HepG2 (cell line): Measurements from ENCODE around the gene NABP2. TPM values are rescaled to one million over a fixed set of nuclear protein-coding genes. Genes with fewer than 3 reads are reported as not detected.

Source experiments
- ATAC-seq: fragments of 200-7000 bp; cut with Tn5 transposase; 3 replicates; pipeline ENCODE4 v1.9.1; 2020; ENCODE audit warnings: mild to moderate bottlenecking, moderate library complexity
- BruUV-seq: library from RNA; stranded (reverse); fragments of 400-500 nt; replicated peaks from 2 replicates; lab custom pipeline; 2021; lab: Mats Ljungman, UMichigan
- CTCF ChIA-PET: fragments of 300-600 bp; formaldehyde crosslinking; extraction: SDS; loops from one replicate; lab custom pipeline; 2021; ENCODE audit warnings: low total read pairs, inconsistent platforms, low intra/inter-chr PET ratio; lab: Yijun Ruan, JAX
- POLR2A ChIA-PET: fragments of 350-600 bp; sonication (Branson Sonifier 250); formaldehyde crosslinking; loops from one replicate; lab custom pipeline; 2020; ENCODE audit warnings: antibody characterized with exemption, inconsistent platforms; lab: Yijun Ruan, JAX
- DNase-seq: peaks from one replicate; pipeline ENCODE4 v3.0.0-alpha.2; 2015; ENCODE audit warnings: low spot score
- FAIRE-seq: peaks from 3 replicates; lab custom pipeline; 2011; peaks lifted over from hg19 to GRCh38; lab: Jason Lieb, UNC
- H2AFZ ChIP-seq: one replicate; pipeline ENCODE4 v1.6.1; 2011; ENCODE audit warnings: low read length, inconsistent platforms
- H3K27ac ChIP-seq: fragments of 300-600 bp; 3 replicates; pipeline ENCODE4 v1.8.0; 2011; ENCODE audit warnings: mixed run types, mild to moderate bottlenecking, mixed read lengths, low read length, inconsistent platforms; ENCODE audit not compliant: insufficient read depth; ENCODE audit errors: extremely low read length
- H3K27me3 ChIP-seq, 2 experiments: fragments of 200-600 bp in 1 of 2; 2 replicates in 1 of 2; 3 replicates in 1 of 2; pipeline versions ENCODE4 v1.6.0 to v1.8.0; 2011; ENCODE audit warnings: low read length in 2 of 2, mild to moderate bottlenecking in 2 of 2, moderate library complexity in 2 of 2, inconsistent platforms in 1 of 2; ENCODE audit not compliant: insufficient read depth in 2 of 2, control insufficient read depth in 1 of 2
- H3K36me3 ChIP-seq, 2 experiments: fragments of 200-600 bp in 1 of 2; replicated peaks in 1 of 2; 2 replicates in 1 of 2; 3 replicates in 1 of 2; pipeline versions ENCODE4 v1.5.1 to v1.8.0; 2011; ENCODE audit warnings: low read length in 2 of 2, inconsistent platforms in 1 of 2; ENCODE audit not compliant: insufficient read depth in 2 of 2, control insufficient read depth in 1 of 2
- H3K4me1 ChIP-seq: 2 replicates; pipeline ENCODE4 v1.5.1; 2012; ENCODE audit warnings: low read length, inconsistent platforms; ENCODE audit not compliant: insufficient read depth
- H3K4me2 ChIP-seq: 2 replicates; pipeline ENCODE4 v1.6.0; 2011; ENCODE audit warnings: low read depth, low read length, inconsistent platforms
- H3K4me3 ChIP-seq, 3 experiments: fragments of 200-600 bp in 1 of 3; sonication (generic), shearing (Covaris generic) in 1 of 3; replicated peaks in 1 of 3; 2 replicates each; pipeline ENCODE4 v1.5.1; 2011 to 2016; ENCODE audit warnings: low read length in 3 of 3, inconsistent platforms in 2 of 3, low read depth in 2 of 3, mild to moderate bottlenecking in 2 of 3, control low read depth in 1 of 3, mixed read lengths in 1 of 3; ENCODE audit not compliant: insufficient read depth in 1 of 3
- H3K79me2 ChIP-seq: one replicate; pipeline ENCODE4 v1.6.1; 2011; ENCODE audit warnings: low read length, inconsistent platforms; ENCODE audit not compliant: insufficient read depth
- H3K9ac ChIP-seq: 2 replicates; pipeline ENCODE4 v1.6.0; 2011; ENCODE audit warnings: mild to moderate bottlenecking, low read depth, low read length, inconsistent platforms; ENCODE audit not compliant: insufficient read depth
- H3K9me3 ChIP-seq: 2 replicates; pipeline ENCODE4 v1.5.1; 2012; ENCODE audit warnings: mild to moderate bottlenecking, low read length
- H4K20me1 ChIP-seq: 2 replicates; pipeline ENCODE4 v1.6.0; 2011; ENCODE audit warnings: inconsistent platforms, mild to moderate bottlenecking, low read length, moderate library complexity; ENCODE audit not compliant: insufficient read depth
- NONO ChIP-seq, 2 experiments: fragments of 450-650 bp in 1 of 2; sonication (generic) in 1 of 2; formaldehyde crosslinking in 1 of 2; IDR thresholded peaks in 1 of 2; conservative IDR thresholded peaks in 1 of 2; 2 replicates each; pipeline versions ENCODE4 v1.6.1 to v1.8.0; 2017 to 2022; ENCODE audit warnings: mild to moderate bottlenecking in 1 of 2, missing genetic modification reagents in 1 of 2, moderate library complexity in 1 of 2
- PRPF4 ChIP-seq: fragments of 200-400 bp; formaldehyde crosslinking; IDR thresholded peaks from 2 replicates; pipeline ENCODE4 v1.6.1; 2016; ENCODE audit warnings: low read length, low read depth; ENCODE audit not compliant: poor library complexity, severe bottlenecking
- TARDBP ChIP-seq: sonication (generic); formaldehyde crosslinking; IDR thresholded peaks from 2 replicates; pipeline ENCODE4 v1.8.0; 2022; ENCODE audit warnings: mild to moderate bottlenecking, missing genetic modification reagents
- TEAD3 ChIP-seq: optimal IDR thresholded peaks from 2 replicates; pipeline ENCODE3; 2016; ENCODE audit warnings: borderline replicate concordance
- ZC3H4 ChIP-seq: sonication (generic); formaldehyde crosslinking; IDR thresholded peaks from 2 replicates; pipeline ENCODE4 v1.4.0; 2020; ENCODE audit warnings: missing genetic modification reagents, borderline replicate concordance
- WGBS: methylation state at CpG from one replicate; pipeline ENCODE4 v1.1.6; 2017; ENCODE audit warnings: low lambda C conversion rate; 5-methylcytosine and 5-hydroxymethylcytosine counted together
- in situ Hi-C: cut with HindIII; loops from 2 replicates; pipeline ENCODE4 v1.10.0; 2017; ENCODE audit warnings: low pct_unique_long_range_greater_than_20kb; ENCODE audit not compliant: extremely low pct_ligation_motif_present
- intact Hi-C: fragments of 100-400 bp; cut with micrococcal nuclease; formaldehyde crosslinking; loops from one replicate; pipeline ENCODE4 v1.10.0; 2022; ENCODE audit not compliant: unreplicated experiment
- polyA plus RNA-seq, 8 experiments: library from polyadenylated mRNA; depleted of rRNA in 3 of 8; stranded (reverse) in 7 of 8; unstranded in 1 of 8; fragments of >200 nt; fragmentation: Illumina TruSeq in 4 of 8; extraction: Trizol in 4 of 8; gene quantifications; 2 replicates each; pipeline versions ENCODE4 v1.2.1 to v1.2.3, GENCODE V29; 2011 to 2016; ENCODE audit warnings: low read depth in 4 of 8, missing spikeins in 1 of 8, mixed read lengths in 1 of 8; ENCODE audit not compliant: insufficient read depth in 1 of 8
- total RNA-seq, 5 experiments: library from RNA; depleted of rRNA; stranded (reverse); fragments of >200 nt; fragmentation: Illumina TruSeq; extraction: Trizol; gene quantifications; 2 replicates each; pipeline ENCODE4 v1.2.3, GENCODE V29; 2016; ENCODE audit warnings: low read depth in 1 of 5
- TF ChIP-seq, protein P1 (sequence below): sonication (generic); formaldehyde crosslinking; IDR thresholded peaks from 2 replicates; pipeline ENCODE4 v1.5.1; 2020; ENCODE audit warnings: missing genetic modification reagents, mild to moderate bottlenecking, borderline replicate concordance

Gene NABP2
- total and polyA plus RNA-seq, 2 of the 13 experiments (the other 11 are each of a cell fraction or from before 2014, with no cell fraction given), result 33.2 to 35.5 TPM

DNA sequence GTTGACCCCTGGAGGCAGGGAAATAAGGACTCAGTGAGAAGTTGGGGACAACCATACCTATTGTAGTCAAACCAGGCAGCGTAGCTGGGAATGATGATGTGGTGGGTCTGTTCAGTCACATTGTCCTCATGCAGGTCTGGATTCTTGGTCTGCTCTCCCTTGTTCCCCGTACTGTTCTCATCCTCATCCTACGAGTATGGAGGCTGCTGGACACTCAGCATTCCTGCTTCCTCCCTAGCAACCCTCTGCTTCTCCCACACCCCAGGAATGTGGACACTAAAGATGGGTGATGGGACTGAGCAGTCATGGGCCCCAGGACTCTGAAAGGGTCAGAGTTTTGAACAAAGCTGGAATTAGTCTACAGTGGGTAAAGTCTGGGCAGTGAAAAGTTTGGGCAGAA lies 45.8 kb upstream of the NABP2 start:
- Histone ChIP-seq H3K9me3 (no peaks in the 10 kb centered on the region), H2AFZ (no peak overlapping the region), H3K27ac (no peak overlapping the region), H3K9ac (no peak overlapping the region), H3K4me1 (no peaks in the 10 kb centered on the region), H3K4me3 (no peak overlapping the region), H3K4me2 (no peak overlapping the region), H3K27me3 (no peaks in the 10 kb centered on the region; a peak in 1 of 5 replicates), H4K20me1 (no peaks in the 10 kb centered on the region), H3K36me3 (peaks cover 21 to 43% of the 10 kb centered on the region in 2 experiments), H3K79me2 (no peaks in the 10 kb centered on the region)
- ChIA-PET POLR2A (interaction anchor here (1.0 to 1.6 kb wide), 3 partner anchors 10 to 15 kb away, joined by 3 to 5 read pairs (median 3); partner anchors contain the start of gene SMARCC2), CTCF (no interaction called here)
- no peak; the same call in 2 of the 3 replicates for ATAC-seq
- FAIRE-seq, result no peak
- BruUV-seq, result no TSS peak
- 97% methylated on average over 3 of the region's 3 CpGs for WGBS
- in situ Hi-C loops, result no loop called here
- TF ChIP-seq TARDBP (CRISPR knock-in tag), result no peak
- TF ChIP-seq, protein P1, sequence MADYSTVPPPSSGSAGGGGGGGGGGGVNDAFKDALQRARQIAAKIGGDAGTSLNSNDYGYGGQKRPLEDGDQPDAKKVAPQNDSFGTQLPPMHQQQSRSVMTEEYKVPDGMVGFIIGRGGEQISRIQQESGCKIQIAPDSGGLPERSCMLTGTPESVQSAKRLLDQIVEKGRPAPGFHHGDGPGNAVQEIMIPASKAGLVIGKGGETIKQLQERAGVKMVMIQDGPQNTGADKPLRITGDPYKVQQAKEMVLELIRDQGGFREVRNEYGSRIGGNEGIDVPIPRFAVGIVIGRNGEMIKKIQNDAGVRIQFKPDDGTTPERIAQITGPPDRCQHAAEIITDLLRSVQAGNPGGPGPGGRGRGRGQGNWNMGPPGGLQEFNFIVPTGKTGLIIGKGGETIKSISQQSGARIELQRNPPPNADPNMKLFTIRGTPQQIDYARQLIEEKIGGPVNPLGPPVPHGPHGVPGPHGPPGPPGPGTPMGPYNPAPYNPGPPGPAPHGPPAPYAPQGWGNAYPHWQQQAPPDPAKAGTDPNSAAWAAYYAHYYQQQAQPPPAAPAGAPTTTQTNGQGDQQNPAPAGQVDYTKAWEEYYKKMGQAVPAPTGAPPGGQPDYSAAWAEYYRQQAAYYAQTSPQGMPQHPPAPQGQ (CRISPR knock-in tag), result no peak
- TF ChIP-seq TEAD3, result no peak
- TF ChIP-seq ZC3H4 (CRISPR knock-in tag), result no peak
- no peak for TF ChIP-seq PRPF4
- no peak for TF ChIP-seq NONO (IDR thresholded peaks at IDR 0.05)
- TF ChIP-seq NONO (CRISPR knock-in tag; conservative IDR thresholded peaks at IDR 0.05), result no peak
- intact Hi-C loops, result no loop called here
- no peak for DNase-seq
